Measurements from ENCODE around the gene FIGNL2.
A peak's percentile ranks its signal among the peaks of the same experiment; 100 is the strongest.

FIGNL2 gene

DNA sequence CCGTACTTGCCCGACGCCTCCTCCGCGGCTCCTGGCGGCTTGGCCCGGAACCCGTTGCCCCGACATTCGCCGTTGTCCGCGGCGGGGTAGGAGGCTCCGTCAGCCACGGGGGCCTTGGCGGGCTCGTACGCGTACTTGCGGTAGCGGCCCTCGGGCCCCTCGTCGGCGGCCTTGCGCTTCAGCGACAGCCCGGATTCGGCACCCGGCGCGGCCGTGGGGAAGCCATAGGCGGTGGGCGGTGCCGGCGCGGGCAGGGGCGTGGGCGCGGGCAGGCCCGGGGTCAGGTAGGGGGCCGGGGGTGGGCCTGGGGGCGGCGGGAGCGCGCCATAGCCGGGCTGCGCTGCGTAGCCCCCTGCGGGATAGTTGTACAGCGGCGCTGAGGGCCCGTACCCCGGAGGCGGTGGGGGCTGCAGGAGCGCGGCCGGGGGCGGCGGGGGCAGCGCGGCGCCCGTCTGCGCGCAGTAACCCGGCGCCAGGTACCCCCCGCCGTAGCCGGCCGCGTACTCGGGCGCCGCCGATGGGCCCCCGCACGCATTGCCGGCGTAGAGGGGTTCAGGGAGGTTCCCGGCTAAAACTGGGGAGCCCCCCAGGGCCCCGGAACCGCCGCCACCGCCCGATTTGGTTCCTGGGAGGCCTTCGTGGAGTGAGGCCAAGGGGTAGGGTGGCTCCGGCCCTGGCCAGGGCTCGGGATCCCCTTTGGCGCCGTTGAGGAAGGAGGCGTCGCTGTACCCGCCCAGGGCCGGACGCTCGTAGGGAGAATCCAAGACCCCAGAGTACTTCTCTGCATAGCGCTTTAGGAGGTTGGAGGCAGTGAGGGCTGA, 26.9 kb downstream of the FIGNL2 start:
- H3K27ac ChIP-seq (ENCODE audit: low read depth, low read length, poor library complexity, severe bottlenecking): no peak overlapping the region
- no peaks in the 10 kb centered on the region for H3F3A ChIP-seq (ENCODE audit: insufficient read depth, low read length)
- no peaks in the 10 kb centered on the region for H3K9me2 ChIP-seq (ENCODE audit: low read depth, low read length)
- H3K27me3 ChIP-seq (ENCODE audit: insufficient read depth, low read length): no peaks in the 10 kb centered on the region; the same call in 1 of the 2 replicates
- H3K79me2 ChIP-seq (ENCODE audit: insufficient read depth, low read length): no peaks in the 10 kb centered on the region
- no peak overlapping the region for H3K9ac ChIP-seq (ENCODE audit: low read length)
- H2AFZ ChIP-seq (ENCODE audit: low read length): no peak overlapping the region
- TF ChIP-seq, protein P1, sequence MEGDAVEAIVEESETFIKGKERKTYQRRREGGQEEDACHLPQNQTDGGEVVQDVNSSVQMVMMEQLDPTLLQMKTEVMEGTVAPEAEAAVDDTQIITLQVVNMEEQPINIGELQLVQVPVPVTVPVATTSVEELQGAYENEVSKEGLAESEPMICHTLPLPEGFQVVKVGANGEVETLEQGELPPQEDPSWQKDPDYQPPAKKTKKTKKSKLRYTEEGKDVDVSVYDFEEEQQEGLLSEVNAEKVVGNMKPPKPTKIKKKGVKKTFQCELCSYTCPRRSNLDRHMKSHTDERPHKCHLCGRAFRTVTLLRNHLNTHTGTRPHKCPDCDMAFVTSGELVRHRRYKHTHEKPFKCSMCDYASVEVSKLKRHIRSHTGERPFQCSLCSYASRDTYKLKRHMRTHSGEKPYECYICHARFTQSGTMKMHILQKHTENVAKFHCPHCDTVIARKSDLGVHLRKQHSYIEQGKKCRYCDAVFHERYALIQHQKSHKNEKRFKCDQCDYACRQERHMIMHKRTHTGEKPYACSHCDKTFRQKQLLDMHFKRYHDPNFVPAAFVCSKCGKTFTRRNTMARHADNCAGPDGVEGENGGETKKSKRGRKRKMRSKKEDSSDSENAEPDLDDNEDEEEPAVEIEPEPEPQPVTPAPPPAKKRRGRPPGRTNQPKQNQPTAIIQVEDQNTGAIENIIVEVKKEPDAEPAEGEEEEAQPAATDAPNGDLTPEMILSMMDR (IDR thresholded peaks at IDR 0.05; ENCODE audit: low read length): no peak
- no peak for TF ChIP-seq EZH2 (IDR thresholded peaks at IDR 0.05; ENCODE audit: borderline replicate concordance, low read length)
- no peak overlapping the region for H3K4me2 ChIP-seq (ENCODE audit: low read length)
- H4K20me1 ChIP-seq (ENCODE audit: insufficient read depth, low read length): no peaks in the 10 kb centered on the region
- no peaks in the 10 kb centered on the region for H3K9me3 ChIP-seq (ENCODE audit: low read length)
- peak overlapping the region; percentile 43 for H3K4me3 ChIP-seq (ENCODE audit: low read depth, low read length, poor library complexity, severe bottlenecking)
- no peaks in the 10 kb centered on the region for H3K36me3 ChIP-seq (ENCODE audit: insufficient read depth, low read length)
- H3K4me1 ChIP-seq (ENCODE audit: insufficient read depth, low read length, severe bottlenecking): no peaks in the 10 kb centered on the region

- Histone ChIP-seq H3K79me2 (ENCODE audit: insufficient read depth, low read length) (no peaks in the 10 kb centered on the region), H3K9ac (ENCODE audit: low read length) (no peak overlapping the region), H3F3A (ENCODE audit: insufficient read depth, low read length) (no peaks in the 10 kb centered on the region), H3K9me3 (ENCODE audit: low read length) (no peaks in the 10 kb centered on the region), H4K20me1 (ENCODE audit: insufficient read depth, low read length) (no peaks in the 10 kb centered on the region), H2AFZ (ENCODE audit: low read length) (no peak overlapping the region), H3K36me3 (ENCODE audit: insufficient read depth, low read length) (no peaks in the 10 kb centered on the region), H3K4me3 (ENCODE audit: low read depth, low read length, poor library complexity, severe bottlenecking) (peak overlapping the region; percentile 43), H3K27me3 (ENCODE audit: insufficient read depth, low read length) (no peaks in the 10 kb centered on the region; the same call in 1 of the 2 replicates), H3K27ac (ENCODE audit: low read depth, low read length, poor library complexity, severe bottlenecking) (no peak overlapping the region), H3K4me2 (ENCODE audit: low read length) (peak overlapping the region; percentile 41; the same call in 1 of the 2 replicates), H3K4me1 (ENCODE audit: insufficient read depth, low read length, severe bottlenecking) (no peaks in the 10 kb centered on the region), H3K9me2 (ENCODE audit: low read depth, low read length) (no peaks in the 10 kb centered on the region)
- TF ChIP-seq, protein P1 (IDR thresholded peaks at IDR 0.05; ENCODE audit: low read length): peak; percentile 23
- no peak for TF ChIP-seq EZH2 (IDR thresholded peaks at IDR 0.05; ENCODE audit: borderline replicate concordance, low read length)
Observed at GRCh38 chr12:51820526-51821439, 27.7 kb downstream of the FIGNL2 start.

DNA sequence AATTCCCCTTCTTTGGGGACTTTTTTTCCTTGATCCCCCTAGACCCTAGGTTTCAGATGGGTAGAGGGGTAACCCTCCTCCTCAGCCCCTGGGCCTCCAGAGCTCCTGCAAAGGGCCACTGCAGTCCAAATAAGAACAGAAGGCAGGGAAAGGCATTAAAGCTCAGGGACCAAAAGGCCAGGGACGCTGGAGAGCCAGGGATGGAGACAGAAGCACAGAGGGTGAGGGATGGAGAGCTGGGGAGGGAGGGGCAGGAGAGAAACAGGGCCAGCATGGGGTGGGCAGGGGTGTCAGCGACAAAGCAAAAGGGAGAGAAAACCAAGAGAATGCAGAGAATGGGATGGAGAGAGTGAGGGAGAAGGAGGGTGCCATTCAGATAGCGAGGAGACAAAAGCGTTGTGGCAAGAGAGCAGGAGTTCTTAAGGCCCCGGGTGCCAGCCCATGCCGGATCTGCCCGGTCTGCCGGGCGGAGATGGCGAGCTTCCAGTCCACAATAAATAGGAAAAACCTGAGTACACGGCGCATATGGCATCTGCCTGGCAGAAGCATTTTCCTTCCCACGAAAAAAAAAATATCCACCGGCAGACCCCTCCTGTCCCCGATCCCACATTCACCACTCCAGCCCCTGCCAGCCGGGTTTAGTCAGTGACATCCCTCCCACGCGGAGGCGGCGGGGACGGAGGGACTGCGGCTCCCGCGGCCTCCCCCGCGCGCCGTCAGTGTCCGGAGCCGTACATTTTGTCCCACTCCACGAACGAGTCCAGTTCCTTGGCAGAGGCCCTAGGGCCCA, 28.6 kb downstream of the FIGNL2 start:
- H3K4me2 ChIP-seq (ENCODE audit: low read length): 0 out of 2 replicates have a peak overlapping the region, but pooled peaks have one; percentile 41
- H2AFZ ChIP-seq (ENCODE audit: low read length): no peak overlapping the region
- no peaks in the 10 kb centered on the region; the same call in 1 of the 2 replicates for H3K27me3 ChIP-seq (ENCODE audit: insufficient read depth, low read length)
- H3F3A ChIP-seq (ENCODE audit: insufficient read depth, low read length): no peaks in the 10 kb centered on the region
- no peaks in the 10 kb centered on the region for H3K4me1 ChIP-seq (ENCODE audit: insufficient read depth, low read length, severe bottlenecking)
- no peaks in the 10 kb centered on the region for H4K20me1 ChIP-seq (ENCODE audit: insufficient read depth, low read length)
- H3K4me3 ChIP-seq (ENCODE audit: low read depth, low read length, poor library complexity, severe bottlenecking): no peak overlapping the region
- TF ChIP-seq EZH2 (IDR thresholded peaks at IDR 0.05; ENCODE audit: borderline replicate concordance, low read length): no peak
- TF ChIP-seq, protein P1 (IDR thresholded peaks at IDR 0.05; ENCODE audit: low read length): no peak
- H3K9me2 ChIP-seq (ENCODE audit: low read depth, low read length): no peaks in the 10 kb centered on the region
- H3K27ac ChIP-seq (ENCODE audit: low read depth, low read length, poor library complexity, severe bottlenecking): no peak overlapping the region
- H3K9ac ChIP-seq (ENCODE audit: low read length): no peak overlapping the region
- no peaks in the 10 kb centered on the region for H3K9me3 ChIP-seq (ENCODE audit: low read length)
- no peaks in the 10 kb centered on the region for H3K79me2 ChIP-seq (ENCODE audit: insufficient read depth, low read length)
- H3K36me3 ChIP-seq (ENCODE audit: insufficient read depth, low read length): no peaks in the 10 kb centered on the region

Measured in OCI-LY1 (cell line).